SH-SY5Y (cell line): ENCODE measurements around the gene TREML1.

Experiments used
- GATA2 ChIP-seq: IDR thresholded peaks from 2 replicates; pipeline ENCODE4 v1.6.1; 2011; ENCODE audit warnings: mild to moderate bottlenecking, low read depth, low read length
- GATA3 ChIP-seq: IDR thresholded peaks from 2 replicates; pipeline ENCODE4 v1.6.1; 2011; ENCODE audit warnings: low read depth, mild to moderate bottlenecking, low read length, moderate library complexity

The TREML1 gene

GRCh38 chr6:41153992-41154625 lies at the start of gene TREML1:
TREML1 (minus strand) TSS chr6:41154347; CDS start chr6:41154288, 59 bp downstream.
- TF ChIP-seq GATA2 (no peak), GATA3 (no peak)

- TF ChIP-seq GATA2 (no peak), GATA3 (no peak)
Measured at GRCh38 chr6:41201764-41202173, 47.6 kb upstream of the TREML1 start.

- TF ChIP-seq GATA3 (no peak), GATA2 (no peak)
Measured at GRCh38 chr6:41200901-41201763, 47.0 kb upstream of the TREML1 start, which contains the start of gene TREML2. TREML2 (minus strand) TSS chr6:41201149; CDS start chr6:41201008, 141 bp downstream.

GRCh38 chr6:41200296-41200900 lies 46.3 kb upstream of the TREML1 start:
- TF ChIP-seq GATA2 (no peak), GATA3 (no peak)

- no peak for TF ChIP-seq GATA2
- no peak for TF ChIP-seq GATA3
Measured at GRCh38 chr6:41199552-41200246, 45.6 kb upstream of the TREML1 start.

- no peak for TF ChIP-seq GATA3
- no peak for TF ChIP-seq GATA2
Measured at GRCh38 chr6:41197234-41197633, 43.1 kb upstream of the TREML1 start.

- TF ChIP-seq GATA2: no peak
- no peak for TF ChIP-seq GATA3
Measured at GRCh38 chr6:41194386-41194785, 40.2 kb upstream of the TREML1 start.

- TF ChIP-seq GATA2: no peak
- TF ChIP-seq GATA3: no peak
Measured at GRCh38 chr6:41193884-41194283, 39.7 kb upstream of the TREML1 start.

- TF ChIP-seq GATA3 (no peak), GATA2 (no peak)
Measured at GRCh38 chr6:41193171-41193734, 39.1 kb upstream of the TREML1 start.

- no peak for TF ChIP-seq GATA2
- TF ChIP-seq GATA3: no peak
Measured at GRCh38 chr6:41191569-41191968, 37.4 kb upstream of the TREML1 start.

GRCh38 chr6:41190791-41191190 lies 36.6 kb upstream of the TREML1 start:
- no peak for TF ChIP-seq GATA2
- no peak for TF ChIP-seq GATA3

- TF ChIP-seq GATA3: no peak
- no peak for TF ChIP-seq GATA2
Measured at GRCh38 chr6:41189967-41190366, 35.8 kb upstream of the TREML1 start.
